HG03097 (cell line): Measurements from ENCODE around the gene PRKCH.
A peak's percentile ranks its signal among the peaks of the same experiment; 100 is the strongest.

ENCODE experiments used
- ATAC-seq: cut with Tn5 transposase; IDR thresholded peaks from one replicate; pipeline ENCODE4 v1.9.1; 2021; ENCODE audit not compliant: unreplicated experiment, low FRiP score

PRKCH gene

GRCh38 chr14:61561657-61562276, 240.4 kb downstream of the PRKCH start:
- no peak for ATAC-seq

- no peak for ATAC-seq
Observed at GRCh38 chr14:61562321-61563161, 241.2 kb downstream of the PRKCH start.

- no peak for ATAC-seq
Observed at GRCh38 chr14:61563162-61563511, 241.8 kb downstream of the PRKCH start.

DNA sequence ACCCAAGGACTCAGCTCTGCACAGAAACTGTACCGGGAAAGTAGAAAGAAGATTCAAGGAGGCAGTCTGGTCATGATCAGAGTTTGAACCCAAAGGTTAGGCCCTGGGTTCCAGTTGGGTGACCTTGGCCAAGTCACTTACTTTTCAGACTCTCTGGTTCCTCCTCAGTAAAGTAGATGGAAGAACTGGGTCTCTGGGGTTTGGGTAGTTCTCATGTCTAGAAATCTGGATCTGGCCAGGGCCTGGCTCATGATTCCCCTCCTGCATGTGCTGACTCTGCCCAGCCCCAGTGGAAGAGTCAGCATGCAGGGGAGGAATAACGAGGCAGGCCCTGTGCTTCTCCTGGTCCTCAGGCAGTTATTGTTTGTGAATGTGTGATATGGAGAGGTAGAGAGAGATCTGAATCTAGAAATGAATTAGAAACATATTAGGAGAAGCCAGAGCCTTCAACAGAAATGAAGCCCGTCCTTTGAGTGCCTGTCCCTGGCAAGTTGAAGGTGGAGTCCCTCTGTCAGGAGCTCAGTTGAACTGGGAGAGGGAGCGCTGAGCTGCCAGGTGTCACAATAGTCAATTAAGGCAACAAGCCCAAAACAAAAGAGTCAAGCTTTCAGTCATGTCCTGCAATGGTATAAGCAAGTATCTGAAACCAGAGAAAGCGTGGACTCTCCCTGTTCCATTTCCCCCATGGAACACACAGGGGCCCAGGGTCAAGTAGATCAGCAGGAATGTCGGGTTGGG, 242.7 kb downstream of the PRKCH start:
- ATAC-seq = no peak

DNA sequence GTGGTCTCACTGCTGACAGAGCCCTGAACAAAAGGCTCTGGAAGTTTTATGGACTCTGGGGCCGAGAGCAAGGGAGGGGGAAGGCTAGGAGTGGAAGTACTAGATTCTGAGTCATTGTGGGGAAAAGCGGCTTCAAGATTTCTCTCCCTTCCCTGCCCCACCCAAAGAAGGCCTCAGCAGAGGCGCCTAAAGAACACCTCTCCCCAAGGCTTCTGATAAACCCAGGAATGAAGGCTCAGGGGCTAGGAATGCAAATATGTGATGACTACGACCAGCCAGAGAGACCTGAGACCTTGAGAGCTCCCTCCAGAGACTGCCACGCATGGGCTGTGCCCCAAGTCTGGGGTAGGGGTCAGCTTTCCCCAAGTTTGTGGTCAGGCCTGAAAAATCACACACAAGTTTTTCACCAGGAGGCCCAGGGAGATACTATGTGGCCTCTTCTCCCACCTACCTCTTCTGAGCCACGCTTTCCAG, 243.3 kb downstream of the PRKCH start:
- ATAC-seq = no peak

DNA sequence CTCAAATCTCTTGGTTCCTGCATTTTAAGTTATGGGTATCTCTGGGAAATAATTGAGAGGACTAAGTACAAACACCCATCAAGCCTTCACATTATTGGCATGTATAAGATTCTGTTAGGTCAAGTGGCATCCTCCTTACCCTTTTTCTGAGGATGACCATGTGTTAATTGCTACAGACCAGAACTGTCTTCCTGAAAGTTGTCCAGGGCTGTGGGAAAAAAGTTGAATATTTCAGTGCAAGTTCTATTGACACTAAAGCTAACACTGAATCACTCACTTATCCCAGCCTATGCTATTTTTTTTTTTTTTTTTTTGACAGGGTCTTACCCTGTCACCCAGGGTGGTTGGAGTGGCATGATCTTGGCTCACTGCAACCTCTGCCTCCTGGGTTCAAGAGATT, 243.8 kb downstream of the PRKCH start:
- ATAC-seq = no peak

- no peak for ATAC-seq
Observed at GRCh38 chr14:61565836-61566536, 244.6 kb downstream of the PRKCH start.

DNA sequence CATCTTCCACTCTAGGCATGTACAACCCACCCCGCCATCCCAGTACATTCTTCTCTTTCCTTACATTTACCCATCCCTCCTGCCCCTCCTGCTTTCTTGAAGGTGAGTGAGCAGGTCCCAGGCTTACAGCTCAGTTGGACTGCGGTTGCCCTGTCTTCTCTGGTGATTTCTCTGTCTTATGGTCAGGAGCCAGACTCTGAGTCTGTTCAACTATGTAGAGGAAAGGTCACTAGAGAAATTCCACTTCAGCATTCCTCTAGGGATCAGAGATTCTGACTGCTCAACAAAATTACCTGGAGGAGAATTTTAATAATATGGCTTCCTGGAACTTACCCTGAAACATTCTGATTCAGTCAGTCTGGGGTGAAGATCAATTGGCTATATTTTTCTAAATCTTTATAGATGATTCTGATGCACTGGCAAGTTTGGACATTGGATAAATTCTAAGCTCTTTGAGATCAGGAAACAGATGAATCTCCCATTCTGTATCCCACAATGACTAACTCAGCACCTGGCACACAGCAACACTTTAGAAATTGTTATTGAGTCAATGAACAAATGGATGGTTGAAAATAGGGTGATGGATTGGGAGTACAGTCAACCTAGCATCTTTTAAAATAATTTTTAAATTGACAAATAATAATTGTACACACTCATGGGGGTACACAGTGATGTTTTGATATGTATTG, 245.3 kb downstream of the PRKCH start:
- ATAC-seq = no peak

DNA sequence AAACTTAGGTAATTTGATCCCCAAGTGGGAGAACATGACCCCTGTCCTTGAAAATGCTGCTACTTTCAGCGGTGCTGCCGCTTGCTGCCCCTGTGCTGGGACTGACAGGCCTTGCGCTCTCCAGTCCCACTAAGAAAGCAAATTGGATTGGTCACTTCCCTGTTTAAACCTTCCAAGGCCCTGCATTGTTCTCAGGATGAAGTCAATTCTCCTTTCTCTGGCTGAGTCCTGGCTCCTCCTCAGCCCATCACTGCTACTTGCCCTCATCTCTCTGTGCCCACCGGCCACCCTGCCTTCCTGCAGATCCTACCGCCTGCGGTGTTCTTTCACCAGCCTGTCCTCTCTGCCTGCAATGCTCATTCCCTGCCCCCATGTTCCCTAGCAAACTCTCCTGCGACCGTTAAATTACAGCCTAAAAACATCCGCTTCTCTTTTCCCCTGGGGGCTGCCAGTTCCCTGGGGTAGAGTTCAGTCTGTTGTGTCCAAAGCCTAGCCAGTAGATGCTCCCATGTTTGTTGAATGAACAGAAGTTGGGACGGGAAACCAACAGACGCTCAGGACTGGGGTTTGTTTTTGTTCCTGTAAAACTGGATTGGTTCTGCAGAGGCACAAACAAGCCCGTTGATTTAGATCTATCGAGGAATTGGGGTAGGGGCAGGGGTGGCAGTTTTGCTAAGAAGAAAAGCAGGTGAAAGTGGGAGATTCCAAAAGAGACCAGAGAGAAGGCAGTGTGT, 246.6 kb downstream of the PRKCH start:
- no peak for ATAC-seq

- ATAC-seq = peak; percentile 78
Observed at GRCh38 chr14:61568572-61569011, 247.2 kb downstream of the PRKCH start.

- ATAC-seq = no peak
Observed at GRCh38 chr14:61569308-61569707, 247.9 kb downstream of the PRKCH start.

DNA sequence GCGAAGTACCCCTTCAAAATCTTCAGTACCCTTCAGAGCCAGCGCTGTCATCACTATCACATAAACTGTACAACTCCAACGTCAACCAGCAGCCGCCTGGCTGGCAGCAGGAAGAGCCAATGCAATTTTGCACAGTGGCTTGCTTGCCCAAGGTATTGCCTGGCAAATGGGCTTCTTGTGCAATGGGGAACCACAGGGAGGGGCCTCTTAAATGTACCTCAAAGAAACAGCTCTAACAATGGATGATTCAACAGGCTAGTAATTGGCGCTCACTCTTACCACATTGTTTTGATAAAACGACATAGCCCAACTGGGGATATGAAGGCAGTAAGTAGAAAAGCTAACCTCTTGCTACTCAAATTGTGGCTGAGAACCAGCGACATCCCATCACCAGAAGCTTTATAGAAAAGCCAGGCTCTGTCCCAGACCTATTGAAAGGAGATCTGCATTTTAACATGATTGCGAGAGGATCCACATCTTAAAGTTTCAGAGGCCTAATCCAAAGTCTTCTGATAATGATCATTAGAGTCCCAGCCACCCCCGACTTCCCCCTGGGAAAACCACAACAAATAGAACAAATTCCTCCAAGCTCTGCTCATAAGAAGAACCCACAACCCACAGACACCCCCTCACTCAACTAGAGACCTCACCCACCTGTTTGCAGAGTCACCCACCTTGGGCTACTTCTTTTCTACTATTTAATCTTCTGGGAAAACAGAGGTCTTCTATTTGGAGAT, 248.6 kb downstream of the PRKCH start:
- no peak for ATAC-seq

- no peak for ATAC-seq
Observed at GRCh38 chr14:61570549-61571290, 249.3 kb downstream of the PRKCH start.

- no peak for ATAC-seq
Observed at GRCh38 chr14:61571917-61572316, 250.5 kb downstream of the PRKCH start.

DNA sequence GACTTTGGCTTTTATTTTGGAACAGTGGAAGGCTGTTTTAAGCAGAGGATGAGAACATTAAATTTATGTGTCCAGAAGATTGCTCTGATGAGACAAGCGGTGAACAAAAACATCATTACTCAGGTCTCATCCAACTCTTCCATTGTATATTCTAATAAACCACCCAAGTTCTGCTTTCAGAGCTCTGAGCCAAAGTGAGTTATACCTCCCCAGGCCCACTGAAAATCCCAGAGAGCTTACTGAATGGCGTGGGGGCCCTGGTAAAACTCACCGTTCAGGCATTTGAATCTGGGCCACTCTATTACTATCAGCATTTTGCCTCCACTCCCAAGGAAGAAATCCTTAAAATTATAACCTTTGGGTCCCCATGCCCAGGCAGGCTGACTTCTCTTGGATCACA, 251.9 kb downstream of the PRKCH start:
- no peak for ATAC-seq

GRCh38 chr14:61573748-61574513, 252.6 kb downstream of the PRKCH start:
- ATAC-seq = no peak

- ATAC-seq = no peak
Observed at GRCh38 chr14:61574514-61574807, 253.1 kb downstream of the PRKCH start.

- ATAC-seq = no peak
Observed at GRCh38 chr14:61575126-61575525, 253.7 kb downstream of the PRKCH start.
